HEK293 (cell line): ENCODE measurements around the gene CHCHD2.

Source experiments
- CTCF ChIA-PET: fragments of 350-600 bp; formaldehyde crosslinking; extraction: SDS; loops from one replicate; lab custom pipeline; 2021; ENCODE audit warnings: antibody characterized with exemption; lab: Yijun Ruan, JAX
- POLR2A ChIA-PET: fragments of 300-600 bp; formaldehyde crosslinking; extraction: SDS; loops from one replicate; lab custom pipeline; 2020; ENCODE audit warnings: antibody characterized with exemption, inconsistent platforms; lab: Yijun Ruan, JAX
- H3K27ac ChIP-seq: fragments of 200-500 bp; sonication (Bioruptor generic); 2 replicates; pipeline ENCODE4 v1.5.1; 2014; ENCODE audit warnings: low read depth, low read length, control low read depth, inconsistent platforms; ENCODE audit errors: extremely low read depth
- H3K36me3 ChIP-seq, 2 experiments: fragments of 200-500 bp in 1 of 2; sonication (Bioruptor generic) in 1 of 2; 1 replicate in 1 of 2; 2 replicates in 1 of 2; pipeline ENCODE4 v1.5.1; 2014 to 2017; ENCODE audit warnings: inconsistent platforms in 2 of 2, low read length in 2 of 2; ENCODE audit not compliant: control insufficient read depth in 2 of 2, insufficient read depth in 1 of 2
- H3K4me1 ChIP-seq: fragments of 200-500 bp; sonication (Bioruptor generic); 2 replicates; pipeline ENCODE4 v1.5.1; 2014; ENCODE audit warnings: mild to moderate bottlenecking, low read length, inconsistent platforms; ENCODE audit not compliant: control insufficient read depth, insufficient read depth
- H3K4me3 ChIP-seq: 2 replicates; pipeline ENCODE4 v1.5.1; 2011; ENCODE audit warnings: low read depth, mild to moderate bottlenecking, control low read depth, low read length, moderate library complexity
- H3K9me3 ChIP-seq: fragments of 200-500 bp; sonication (Bioruptor generic); 2 replicates; pipeline ENCODE4 v1.5.1; 2014; ENCODE audit warnings: low read depth, low read length, inconsistent platforms; ENCODE audit not compliant: control insufficient read depth, insufficient read depth
- GLI2 ChIP-seq: fragments of 450-650 bp; formaldehyde crosslinking; IDR thresholded peaks from 2 replicates; pipeline ENCODE4; 2017; ENCODE audit warnings: missing biosample characterization, missing genetic modification characterization, low read depth, borderline replicate concordance
- GLI4 ChIP-seq: fragments of 450-650 bp; formaldehyde crosslinking; IDR thresholded peaks from 2 replicates; pipeline ENCODE4 v1.5.1; 2016; ENCODE audit warnings: missing biosample characterization, missing genetic modification characterization
- KLF1 ChIP-seq: fragments of 450-650 bp; formaldehyde crosslinking; IDR thresholded peaks from 2 replicates; pipeline ENCODE4 v1.5.1; 2016; ENCODE audit warnings: missing biosample characterization, missing genetic modification characterization
- KLF10 ChIP-seq: fragments of 450-650 bp; IDR thresholded peaks from 2 replicates; pipeline ENCODE4 v1.5.1; 2018; ENCODE audit warnings: missing biosample characterization, mild to moderate bottlenecking, missing genetic modification characterization
- KLF8 ChIP-seq: fragments of 450-650 bp; formaldehyde crosslinking; IDR thresholded peaks from 2 replicates; pipeline ENCODE4 v1.5.1; 2016; ENCODE audit warnings: missing biosample characterization, missing genetic modification characterization
- OSR2 ChIP-seq: fragments of 450-650 bp; formaldehyde crosslinking; IDR thresholded peaks from 2 replicates; pipeline ENCODE4 v1.5.1; 2016; ENCODE audit warnings: missing biosample characterization, missing genetic modification characterization
- PRDM4 ChIP-seq: fragments of 450-650 bp; formaldehyde crosslinking; IDR thresholded peaks from 2 replicates; pipeline ENCODE4 v1.5.1; 2017; ENCODE audit warnings: missing biosample characterization, missing genetic modification characterization
- SCRT1 ChIP-seq: fragments of 450-650 bp; formaldehyde crosslinking; IDR thresholded peaks from 2 replicates; pipeline ENCODE4 v1.5.1; 2016; ENCODE audit warnings: missing biosample characterization, missing genetic modification characterization, borderline replicate concordance
- SETDB1 ChIP-seq: IDR thresholded peaks from one replicate; pipeline ENCODE4 v1.6.1; 2017; ENCODE audit warnings: mild to moderate bottlenecking, low read length, moderate library complexity, mixed read lengths; ENCODE audit not compliant: insufficient read length
- ZNF112 ChIP-seq: fragments of 450-650 bp; formaldehyde crosslinking; IDR thresholded peaks from 2 replicates; pipeline ENCODE4 v1.5.0; 2017; ENCODE audit warnings: missing biosample characterization, missing genetic modification characterization
- ZNF121 ChIP-seq: fragments of 450-650 bp; formaldehyde crosslinking; IDR thresholded peaks from 2 replicates; pipeline ENCODE4 v1.5.1; 2016; ENCODE audit warnings: missing biosample characterization, missing genetic modification characterization
- ZNF140 ChIP-seq: fragments of 450-650 bp; formaldehyde crosslinking; IDR thresholded peaks from 2 replicates; pipeline ENCODE4 v1.5.1; 2016; ENCODE audit warnings: missing biosample characterization, missing genetic modification characterization
- ZNF174 ChIP-seq: fragments of 450-650 bp; formaldehyde crosslinking; IDR thresholded peaks from 2 replicates; pipeline ENCODE4 v1.5.0; 2017; ENCODE audit warnings: missing biosample characterization, mild to moderate bottlenecking, missing genetic modification characterization
- ZNF202 ChIP-seq: fragments of 450-650 bp; formaldehyde crosslinking; IDR thresholded peaks from 2 replicates; pipeline ENCODE4 v1.5.1; 2016; ENCODE audit warnings: missing biosample characterization, missing genetic modification characterization, borderline replicate concordance
- ZNF394 ChIP-seq: fragments of 450-650 bp; formaldehyde crosslinking; IDR thresholded peaks from 2 replicates; pipeline ENCODE4 v1.5.1; 2016; ENCODE audit warnings: missing biosample characterization, missing genetic modification characterization, mild to moderate bottlenecking, moderate library complexity, borderline replicate concordance
- ZNF404 ChIP-seq: fragments of 450-650 bp; formaldehyde crosslinking; IDR thresholded peaks from 2 replicates; pipeline ENCODE4 v1.5.1; 2017; ENCODE audit warnings: missing biosample characterization, missing genetic modification characterization
- ZNF426 ChIP-seq: fragments of 450-650 bp; formaldehyde crosslinking; IDR thresholded peaks from 2 replicates; pipeline ENCODE4 v1.5.1; 2017; ENCODE audit warnings: missing biosample characterization, missing genetic modification characterization, mild to moderate bottlenecking, inconsistent platforms, moderate library complexity
- ZNF529 ChIP-seq: fragments of 450-650 bp; formaldehyde crosslinking; IDR thresholded peaks from 2 replicates; pipeline ENCODE4 v1.5.1; 2017; ENCODE audit warnings: missing genetic modification characterization, missing biosample characterization; ENCODE audit not compliant: insufficient replicate concordance
- ZNF561 ChIP-seq: fragments of 450-650 bp; IDR thresholded peaks from 2 replicates; pipeline ENCODE4 v1.5.1; 2018; ENCODE audit warnings: missing biosample characterization, missing genetic modification characterization, borderline replicate concordance
- ZNF571 ChIP-seq: fragments of 450-650 bp; formaldehyde crosslinking; IDR thresholded peaks from 2 replicates; pipeline ENCODE4 v1.5.0; 2017; ENCODE audit warnings: missing biosample characterization, missing genetic modification characterization
- ZNF624 ChIP-seq: fragments of 450-650 bp; formaldehyde crosslinking; IDR thresholded peaks from 2 replicates; pipeline ENCODE4 v1.5.1; 2017; ENCODE audit warnings: missing biosample characterization, missing genetic modification characterization
- ZNF626 ChIP-seq: fragments of 450-650 bp; sonication (Bioruptor Pico); formaldehyde crosslinking; IDR thresholded peaks from 2 replicates; pipeline ENCODE4 v1.5.1; 2018; ENCODE audit warnings: missing biosample characterization, missing genetic modification characterization, inconsistent platforms
- ZNF660 ChIP-seq: fragments of 450-650 bp; IDR thresholded peaks from 2 replicates; pipeline ENCODE4 v1.5.1; 2018; ENCODE audit warnings: missing biosample characterization, mild to moderate bottlenecking, missing genetic modification characterization
- ZNF768 ChIP-seq: fragments of 450-650 bp; formaldehyde crosslinking; IDR thresholded peaks from 2 replicates; pipeline ENCODE4 v1.5.1; 2018; ENCODE audit warnings: missing biosample characterization, mild to moderate bottlenecking, missing genetic modification characterization
- ZNF843 ChIP-seq: fragments of 450-650 bp; formaldehyde crosslinking; IDR thresholded peaks from 2 replicates; pipeline ENCODE4 v1.5.1; 2016; ENCODE audit warnings: missing biosample characterization, missing genetic modification characterization
- ZSCAN4 ChIP-seq: fragments of 450-650 bp; formaldehyde crosslinking; IDR thresholded peaks from 2 replicates; pipeline ENCODE4 v1.5.1; 2017; ENCODE audit warnings: missing biosample characterization, missing genetic modification characterization
- TF ChIP-seq, protein P1 (sequence below): fragments of 450-650 bp; formaldehyde crosslinking; IDR thresholded peaks from 2 replicates; pipeline ENCODE4 v1.5.1; 2016; ENCODE audit warnings: missing biosample characterization, missing genetic modification characterization
- TF ChIP-seq, protein P2 (sequence below): fragments of 450-650 bp; formaldehyde crosslinking; IDR thresholded peaks from 2 replicates; pipeline ENCODE4 v1.5.1; 2016; ENCODE audit warnings: missing biosample characterization, missing genetic modification characterization
- TF ChIP-seq, protein P3 (sequence below): fragments of 450-650 bp; formaldehyde crosslinking; IDR thresholded peaks from 2 replicates; pipeline ENCODE4 v1.5.1; 2016; ENCODE audit warnings: missing biosample characterization, missing genetic modification characterization, low read depth

The CHCHD2 gene

DNA sequence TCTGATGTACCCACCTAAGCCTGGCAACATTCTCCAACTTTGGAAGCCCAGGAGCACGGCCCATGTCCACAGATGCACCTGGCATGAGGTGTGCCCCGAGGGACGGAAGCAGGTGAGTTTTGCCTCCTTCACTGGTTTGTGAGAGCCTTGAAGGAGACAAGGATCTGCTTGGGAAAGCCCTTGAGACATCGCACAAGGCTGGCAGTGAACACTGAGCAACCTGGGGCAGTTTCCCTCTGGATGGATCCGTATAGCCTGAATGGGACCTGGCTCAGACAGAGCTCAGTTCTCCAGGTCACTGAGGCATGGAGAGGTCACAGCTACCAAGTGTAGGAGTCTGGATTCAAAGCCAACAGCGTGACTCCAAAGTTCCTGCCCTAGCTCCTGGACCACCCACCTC lies 18.7 kb upstream of the CHCHD2 start:
- CTCF ChIA-PET, result no interaction called here
- H3K9me3 ChIP-seq, result no peaks in the 10 kb centered on the region
- POLR2A ChIA-PET, result no interaction called here
- TF ChIP-seq ZNF394 (tag by site-specific recombination) (no peak), ZSCAN4 (tag by site-specific recombination) (no peak), GLI4 (no peak), ZNF121 (tag by site-specific recombination) (no peak), ZNF112 (tag by site-specific recombination) (no peak), ZNF404 (no peak), ZNF768 (tag by site-specific recombination) (no peak), SCRT1 (tag by site-specific recombination) (no peak), ZNF202 (no peak), ZNF843 (tag by site-specific recombination) (no peak), ZNF140 (tag by site-specific recombination) (no peak), ZNF571 (tag by site-specific recombination) (no peak), ZNF426 (tag by site-specific recombination) (no peak)
- TF ChIP-seq, protein P1, sequence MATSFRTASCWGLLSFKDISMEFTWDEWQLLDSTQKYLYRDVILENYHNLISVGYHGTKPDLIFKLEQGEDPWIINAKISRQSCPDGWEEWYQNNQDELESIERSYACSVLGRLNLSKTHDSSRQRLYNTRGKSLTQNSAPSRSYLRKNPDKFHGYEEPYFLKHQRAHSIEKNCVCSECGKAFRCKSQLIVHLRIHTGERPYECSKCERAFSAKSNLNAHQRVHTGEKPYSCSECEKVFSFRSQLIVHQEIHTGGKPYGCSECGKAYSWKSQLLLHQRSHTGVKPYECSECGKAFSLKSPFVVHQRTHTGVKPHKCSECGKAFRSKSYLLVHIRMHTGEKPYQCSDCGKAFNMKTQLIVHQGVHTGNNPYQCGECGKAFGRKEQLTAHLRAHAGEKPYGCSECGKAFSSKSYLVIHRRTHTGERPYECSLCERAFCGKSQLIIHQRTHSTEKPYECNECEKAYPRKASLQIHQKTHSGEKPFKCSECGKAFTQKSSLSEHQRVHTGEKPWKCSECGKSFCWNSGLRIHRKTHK (tag by site-specific recombination), result no peak
- H3K36me3 ChIP-seq, result no peaks in the 10 kb centered on the region
- H3K27ac ChIP-seq, result no peak overlapping the region
- no peak overlapping the region for H3K4me3 ChIP-seq
- H3K4me1 ChIP-seq, result no peaks in the 10 kb centered on the region

- POLR2A ChIA-PET, result no interaction called here
- CTCF ChIA-PET, result no interaction called here
- H3K4me1 ChIP-seq, result no peaks in the 10 kb centered on the region
- H3K9me3 ChIP-seq, result no peaks in the 10 kb centered on the region
- H3K36me3 ChIP-seq, result no peaks in the 10 kb centered on the region
- no peak overlapping the region for H3K27ac ChIP-seq
- no peak overlapping the region for H3K4me3 ChIP-seq
- TF ChIP-seq SETDB1 (no peak), ZNF626 (tag by site-specific recombination) (no peak), KLF8 (no peak), GLI2 (tag by site-specific recombination) (no peak), ZNF561 (no peak), PRDM4 (tag by site-specific recombination) (no peak), ZNF624 (no peak), KLF10 (tag by site-specific recombination) (no peak), KLF1 (tag by site-specific recombination) (no peak), OSR2 (tag by site-specific recombination) (no peak), ZNF660 (tag by site-specific recombination) (no peak), ZNF529 (tag by site-specific recombination) (no peak), ZNF174 (tag by site-specific recombination) (no peak)
- TF ChIP-seq, protein P2, sequence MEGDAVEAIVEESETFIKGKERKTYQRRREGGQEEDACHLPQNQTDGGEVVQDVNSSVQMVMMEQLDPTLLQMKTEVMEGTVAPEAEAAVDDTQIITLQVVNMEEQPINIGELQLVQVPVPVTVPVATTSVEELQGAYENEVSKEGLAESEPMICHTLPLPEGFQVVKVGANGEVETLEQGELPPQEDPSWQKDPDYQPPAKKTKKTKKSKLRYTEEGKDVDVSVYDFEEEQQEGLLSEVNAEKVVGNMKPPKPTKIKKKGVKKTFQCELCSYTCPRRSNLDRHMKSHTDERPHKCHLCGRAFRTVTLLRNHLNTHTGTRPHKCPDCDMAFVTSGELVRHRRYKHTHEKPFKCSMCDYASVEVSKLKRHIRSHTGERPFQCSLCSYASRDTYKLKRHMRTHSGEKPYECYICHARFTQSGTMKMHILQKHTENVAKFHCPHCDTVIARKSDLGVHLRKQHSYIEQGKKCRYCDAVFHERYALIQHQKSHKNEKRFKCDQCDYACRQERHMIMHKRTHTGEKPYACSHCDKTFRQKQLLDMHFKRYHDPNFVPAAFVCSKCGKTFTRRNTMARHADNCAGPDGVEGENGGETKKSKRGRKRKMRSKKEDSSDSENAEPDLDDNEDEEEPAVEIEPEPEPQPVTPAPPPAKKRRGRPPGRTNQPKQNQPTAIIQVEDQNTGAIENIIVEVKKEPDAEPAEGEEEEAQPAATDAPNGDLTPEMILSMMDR (tag by site-specific recombination), result no peak
- TF ChIP-seq, protein P3, sequence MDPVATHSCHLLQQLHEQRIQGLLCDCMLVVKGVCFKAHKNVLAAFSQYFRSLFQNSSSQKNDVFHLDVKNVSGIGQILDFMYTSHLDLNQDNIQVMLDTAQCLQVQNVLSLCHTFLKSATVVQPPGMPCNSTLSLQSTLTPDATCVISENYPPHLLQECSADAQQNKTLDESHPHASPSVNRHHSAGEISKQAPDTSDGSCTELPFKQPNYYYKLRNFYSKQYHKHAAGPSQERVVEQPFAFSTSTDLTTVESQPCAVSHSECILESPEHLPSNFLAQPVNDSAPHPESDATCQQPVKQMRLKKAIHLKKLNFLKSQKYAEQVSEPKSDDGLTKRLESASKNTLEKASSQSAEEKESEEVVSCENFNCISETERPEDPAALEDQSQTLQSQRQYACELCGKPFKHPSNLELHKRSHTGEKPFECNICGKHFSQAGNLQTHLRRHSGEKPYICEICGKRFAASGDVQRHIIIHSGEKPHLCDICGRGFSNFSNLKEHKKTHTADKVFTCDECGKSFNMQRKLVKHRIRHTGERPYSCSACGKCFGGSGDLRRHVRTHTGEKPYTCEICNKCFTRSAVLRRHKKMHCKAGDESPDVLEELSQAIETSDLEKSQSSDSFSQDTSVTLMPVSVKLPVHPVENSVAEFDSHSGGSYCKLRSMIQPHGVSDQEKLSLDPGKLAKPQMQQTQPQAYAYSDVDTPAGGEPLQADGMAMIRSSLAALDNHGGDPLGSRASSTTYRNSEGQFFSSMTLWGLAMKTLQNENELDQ, result no peak
Measured at GRCh38 chr7:56121440-56121839, 15.2 kb upstream of the CHCHD2 start.
